ENCODE results near the gene EPN3.

DNA sequence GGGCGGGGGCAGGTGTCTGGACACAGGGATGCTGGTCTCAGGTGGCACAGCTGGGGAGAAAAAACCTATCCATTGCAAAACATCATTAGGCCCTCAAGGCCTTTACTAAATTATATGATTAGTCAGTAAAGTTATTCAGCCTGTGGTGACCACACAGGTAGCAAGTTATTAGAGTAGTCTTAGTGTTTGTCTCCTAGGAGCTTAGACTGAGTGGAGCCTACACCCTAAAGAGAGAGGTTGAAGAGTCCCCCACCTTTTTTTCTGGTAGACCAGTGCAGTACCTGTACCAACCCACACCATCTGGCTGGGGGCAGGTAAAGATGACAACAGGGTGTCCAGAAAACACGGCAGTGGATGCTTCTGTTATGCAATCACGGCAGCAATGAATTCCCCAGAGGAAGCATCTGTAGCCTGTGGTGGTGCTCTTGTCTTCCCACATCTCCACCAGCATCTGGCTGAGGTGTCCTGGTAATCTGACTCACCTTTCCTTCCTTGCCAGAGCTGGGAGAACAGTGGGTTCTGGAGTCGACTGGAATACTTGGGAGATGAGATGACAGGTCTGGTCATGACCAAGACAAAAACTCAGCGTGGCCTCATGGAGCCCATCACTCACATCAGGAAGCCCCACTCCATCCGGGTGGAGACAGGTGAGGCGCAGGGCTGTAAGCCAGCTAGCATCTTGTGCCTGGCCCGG is 13.2 kb upstream of the EPN3 start:
- TF ChIP-seq TAF1 (IDR thresholded peaks at IDR 0.05; ENCODE audit: low read depth) (no peak), CREB1 (IDR thresholded peaks at IDR 0.05; ENCODE audit: low read depth) (no peak), EGR1 (IDR thresholded peaks at IDR 0.05) (no peak), MAX (IDR thresholded peaks at IDR 0.05) (no peak), FOXM1 (IDR thresholded peaks at IDR 0.05; ENCODE audit: borderline replicate concordance, low read depth) (no peak), CEBPB (IDR thresholded peaks at IDR 0.05) (no peak), EP300 (IDR thresholded peaks at IDR 0.05; ENCODE audit: borderline replicate concordance) (no peak), YY1 (IDR thresholded peaks at IDR 0.05; ENCODE audit: low read depth) (no peak), RAD21 (IDR thresholded peaks at IDR 0.05; ENCODE audit: low read depth) (no peak)
- TF ChIP-seq, protein P1, sequence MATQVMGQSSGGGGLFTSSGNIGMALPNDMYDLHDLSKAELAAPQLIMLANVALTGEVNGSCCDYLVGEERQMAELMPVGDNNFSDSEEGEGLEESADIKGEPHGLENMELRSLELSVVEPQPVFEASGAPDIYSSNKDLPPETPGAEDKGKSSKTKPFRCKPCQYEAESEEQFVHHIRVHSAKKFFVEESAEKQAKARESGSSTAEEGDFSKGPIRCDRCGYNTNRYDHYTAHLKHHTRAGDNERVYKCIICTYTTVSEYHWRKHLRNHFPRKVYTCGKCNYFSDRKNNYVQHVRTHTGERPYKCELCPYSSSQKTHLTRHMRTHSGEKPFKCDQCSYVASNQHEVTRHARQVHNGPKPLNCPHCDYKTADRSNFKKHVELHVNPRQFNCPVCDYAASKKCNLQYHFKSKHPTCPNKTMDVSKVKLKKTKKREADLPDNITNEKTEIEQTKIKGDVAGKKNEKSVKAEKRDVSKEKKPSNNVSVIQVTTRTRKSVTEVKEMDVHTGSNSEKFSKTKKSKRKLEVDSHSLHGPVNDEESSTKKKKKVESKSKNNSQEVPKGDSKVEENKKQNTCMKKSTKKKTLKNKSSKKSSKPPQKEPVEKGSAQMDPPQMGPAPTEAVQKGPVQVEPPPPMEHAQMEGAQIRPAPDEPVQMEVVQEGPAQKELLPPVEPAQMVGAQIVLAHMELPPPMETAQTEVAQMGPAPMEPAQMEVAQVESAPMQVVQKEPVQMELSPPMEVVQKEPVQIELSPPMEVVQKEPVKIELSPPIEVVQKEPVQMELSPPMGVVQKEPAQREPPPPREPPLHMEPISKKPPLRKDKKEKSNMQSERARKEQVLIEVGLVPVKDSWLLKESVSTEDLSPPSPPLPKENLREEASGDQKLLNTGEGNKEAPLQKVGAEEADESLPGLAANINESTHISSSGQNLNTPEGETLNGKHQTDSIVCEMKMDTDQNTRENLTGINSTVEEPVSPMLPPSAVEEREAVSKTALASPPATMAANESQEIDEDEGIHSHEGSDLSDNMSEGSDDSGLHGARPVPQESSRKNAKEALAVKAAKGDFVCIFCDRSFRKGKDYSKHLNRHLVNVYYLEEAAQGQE (IDR thresholded peaks at IDR 0.05; ENCODE audit: low read depth): no peak

All from Ishikawa (cell line).